GM19467 (cell line): ENCODE results near the gene ARHGAP21.
"Not testable (repeated sequence)": the region's sequence is repeated elsewhere in the genome, so short reads cannot be mapped to it uniquely, and the experiment has no call there.

Experiments used
- ATAC-seq: cut with Tn5 transposase; IDR thresholded peaks from one replicate; pipeline ENCODE4 v1.9.1; 2021; ENCODE audit warnings: mild to moderate bottlenecking, moderate library complexity; ENCODE audit not compliant: unreplicated experiment

Gene ARHGAP21

GRCh38 chr10:24690961-24691512 lies 32.6 kb downstream of the ARHGAP21 start:
- ATAC-seq, result no peak

- ATAC-seq, result no peak
These were observed 37.6 kb downstream of the ARHGAP21 start for GRCh38 chr10:24685958-24686540.

GRCh38 chr10:24683554-24683953 lies 40.1 kb downstream of the ARHGAP21 start:
- ATAC-seq, result no peak

GRCh38 chr10:24681572-24682088 lies 42.1 kb downstream of the ARHGAP21 start:
- no peak for ATAC-seq

- ATAC-seq, result no peak
These were observed 42.8 kb downstream of the ARHGAP21 start for GRCh38 chr10:24680647-24681524.

- no peak for ATAC-seq
These were observed 44.9 kb downstream of the ARHGAP21 start for GRCh38 chr10:24678757-24679156.

GRCh38 chr10:24674892-24675632 lies 48.6 kb downstream of the ARHGAP21 start:
- ATAC-seq, result no peak

GRCh38 chr10:24670964-24671670 lies 52.6 kb downstream of the ARHGAP21 start:
- no peak for ATAC-seq

- no peak for ATAC-seq
These were observed 54.3 kb downstream of the ARHGAP21 start for GRCh38 chr10:24669285-24669852.

GRCh38 chr10:24668247-24668646 lies 55.4 kb downstream of the ARHGAP21 start:
- no peak for ATAC-seq

- no peak for ATAC-seq
These were observed 58.7 kb downstream of the ARHGAP21 start for GRCh38 chr10:24664991-24665390.

- no peak for ATAC-seq
These were observed 62.3 kb downstream of the ARHGAP21 start for GRCh38 chr10:24661376-24661775.

- not testable (repeated sequence) for ATAC-seq
These were observed 65.4 kb downstream of the ARHGAP21 start for GRCh38 chr10:24658319-24658718.

- ATAC-seq, result not testable (repeated sequence)
These were observed 67.4 kb downstream of the ARHGAP21 start for GRCh38 chr10:24656326-24656725.

- peak; percentile 91 for ATAC-seq
These were observed 71.2 kb downstream of the ARHGAP21 start for GRCh38 chr10:24652381-24652957.

GRCh38 chr10:24651923-24652322 lies 71.8 kb downstream of the ARHGAP21 start:
- ATAC-seq, result no peak

- ATAC-seq, result no peak
These were observed 72.9 kb downstream of the ARHGAP21 start for GRCh38 chr10:24650669-24651391.

GRCh38 chr10:24645784-24646183 lies 77.9 kb downstream of the ARHGAP21 start:
- no peak for ATAC-seq

GRCh38 chr10:24645022-24645421 lies 78.7 kb downstream of the ARHGAP21 start:
- no peak for ATAC-seq
